Nephron progenitor cell (in vitro differentiated cells): ENCODE results near the gene FKBP5.

Experiments used
- DNase-seq: peaks from one replicate; pipeline ENCODE4 v3.0.0; 2021
- H3K27ac Mint-ChIP-seq: 2 replicates; pipeline ENCODE4 v1.8.0; 2021; ENCODE audit warnings: mild to moderate bottlenecking, moderate library complexity, mixed read lengths
- H3K27me3 Mint-ChIP-seq: 2 replicates; pipeline ENCODE4 v1.8.0; 2021; ENCODE audit warnings: mild to moderate bottlenecking, low read depth, mixed read lengths; ENCODE audit not compliant: poor library complexity
- H3K36me3 Mint-ChIP-seq: 2 replicates; pipeline ENCODE4 v1.8.0; 2021; ENCODE audit warnings: low read depth, mixed read lengths
- H3K4me1 Mint-ChIP-seq: 2 replicates; pipeline ENCODE4 v1.8.0; 2021; ENCODE audit warnings: mixed read lengths
- H3K4me3 Mint-ChIP-seq: 2 replicates; pipeline ENCODE4 v1.8.0; 2021; ENCODE audit warnings: mild to moderate bottlenecking, moderate library complexity, mixed read lengths
- H3K9me3 Mint-ChIP-seq: 2 replicates; pipeline ENCODE4 v1.8.0; 2021; ENCODE audit warnings: mild to moderate bottlenecking, moderate library complexity, mixed read lengths
- TF ChIP-seq, protein P1 (sequence below): fragments of 200-600 bp; sonication (generic); IDR thresholded peaks from 2 replicates; pipeline ENCODE4 v1.5.0; 2021; ENCODE audit warnings: antibody characterized with exemption

FKBP5 gene

DNA sequence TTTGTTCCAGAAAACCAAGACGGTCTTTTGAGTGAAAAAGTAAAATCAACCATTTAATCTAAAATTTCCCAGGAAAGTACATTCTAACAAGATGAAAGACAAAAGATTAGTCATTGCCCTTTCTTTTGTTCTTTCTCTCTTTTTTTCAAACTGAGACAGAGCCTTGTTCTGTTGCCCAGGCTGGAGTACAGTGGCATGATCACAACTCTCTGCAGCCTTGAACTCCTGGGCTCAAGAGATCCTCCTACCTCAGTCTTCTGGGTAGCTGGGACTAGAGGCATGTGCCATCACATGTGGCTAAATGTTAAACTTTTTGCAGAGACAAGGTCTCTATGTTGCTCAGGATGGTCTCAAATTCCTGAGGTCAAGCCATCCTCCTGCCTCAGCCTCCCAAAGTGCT is 75.0 kb downstream of the FKBP5 start:
- Mint-ChIP-seq H3K4me3 (no peak overlapping the region), H3K9me3 (peaks cover 5% of the 10 kb centered on the region), H3K27ac (no peak overlapping the region), H3K27me3 (peaks cover 6% of the 10 kb centered on the region), H3K36me3 (peaks cover 60% of the 10 kb centered on the region), H3K4me1 (peaks cover 4% of the 10 kb centered on the region)
- TF ChIP-seq, protein P1, sequence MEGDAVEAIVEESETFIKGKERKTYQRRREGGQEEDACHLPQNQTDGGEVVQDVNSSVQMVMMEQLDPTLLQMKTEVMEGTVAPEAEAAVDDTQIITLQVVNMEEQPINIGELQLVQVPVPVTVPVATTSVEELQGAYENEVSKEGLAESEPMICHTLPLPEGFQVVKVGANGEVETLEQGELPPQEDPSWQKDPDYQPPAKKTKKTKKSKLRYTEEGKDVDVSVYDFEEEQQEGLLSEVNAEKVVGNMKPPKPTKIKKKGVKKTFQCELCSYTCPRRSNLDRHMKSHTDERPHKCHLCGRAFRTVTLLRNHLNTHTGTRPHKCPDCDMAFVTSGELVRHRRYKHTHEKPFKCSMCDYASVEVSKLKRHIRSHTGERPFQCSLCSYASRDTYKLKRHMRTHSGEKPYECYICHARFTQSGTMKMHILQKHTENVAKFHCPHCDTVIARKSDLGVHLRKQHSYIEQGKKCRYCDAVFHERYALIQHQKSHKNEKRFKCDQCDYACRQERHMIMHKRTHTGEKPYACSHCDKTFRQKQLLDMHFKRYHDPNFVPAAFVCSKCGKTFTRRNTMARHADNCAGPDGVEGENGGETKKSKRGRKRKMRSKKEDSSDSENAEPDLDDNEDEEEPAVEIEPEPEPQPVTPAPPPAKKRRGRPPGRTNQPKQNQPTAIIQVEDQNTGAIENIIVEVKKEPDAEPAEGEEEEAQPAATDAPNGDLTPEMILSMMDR: no peak
- DNase-seq: no peak

DNA sequence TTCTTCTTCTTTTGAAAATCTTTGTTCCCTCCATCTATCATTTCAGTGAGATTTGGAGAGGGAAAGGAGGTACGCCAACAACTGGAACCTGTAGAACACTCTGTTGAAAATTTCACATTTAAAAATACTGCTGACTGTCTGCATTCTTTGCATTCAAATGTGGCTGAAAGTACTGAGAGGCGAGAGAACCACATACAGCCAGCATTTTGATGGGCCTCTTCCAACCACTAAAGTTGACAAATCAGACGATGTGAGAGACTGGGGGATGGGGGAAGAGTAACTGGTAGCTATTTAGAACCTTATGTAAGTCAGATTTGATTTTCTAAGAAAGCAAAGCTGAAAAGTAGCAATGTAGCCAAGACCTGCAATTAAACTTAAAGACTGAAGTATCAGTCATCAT is 77.5 kb downstream of the FKBP5 start:
- Mint-ChIP-seq H3K4me3 (no peak overlapping the region), H3K9me3 (peaks cover 5% of the 10 kb centered on the region), H3K27me3 (peaks cover 6% of the 10 kb centered on the region), H3K36me3 (peaks cover 68% of the 10 kb centered on the region), H3K27ac (no peak overlapping the region), H3K4me1 (peaks cover 4% of the 10 kb centered on the region)
- no peak for DNase-seq
- TF ChIP-seq, protein P1: no peak

DNA sequence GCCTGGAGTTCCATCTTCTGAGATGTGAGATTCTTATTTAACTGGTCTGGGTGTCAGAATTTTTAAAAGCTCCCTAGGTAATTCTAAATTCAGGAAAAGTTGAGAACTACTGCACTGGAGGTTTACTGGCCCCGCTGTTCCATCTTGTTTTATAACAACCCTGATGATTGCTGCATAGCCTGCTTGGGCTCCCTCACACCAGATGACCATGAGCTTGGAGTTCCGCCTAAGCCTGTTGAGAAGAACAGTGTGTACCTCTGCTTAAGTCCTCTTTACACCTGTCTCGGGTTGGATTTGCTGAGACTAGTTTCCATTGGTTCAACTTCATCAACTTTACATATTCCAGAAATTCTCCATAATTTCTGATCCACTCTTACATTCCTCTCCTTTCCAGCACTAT is 77.9 kb downstream of the FKBP5 start:
- peaks cover 72% of the 10 kb centered on the region for H3K36me3 Mint-ChIP-seq

DNA sequence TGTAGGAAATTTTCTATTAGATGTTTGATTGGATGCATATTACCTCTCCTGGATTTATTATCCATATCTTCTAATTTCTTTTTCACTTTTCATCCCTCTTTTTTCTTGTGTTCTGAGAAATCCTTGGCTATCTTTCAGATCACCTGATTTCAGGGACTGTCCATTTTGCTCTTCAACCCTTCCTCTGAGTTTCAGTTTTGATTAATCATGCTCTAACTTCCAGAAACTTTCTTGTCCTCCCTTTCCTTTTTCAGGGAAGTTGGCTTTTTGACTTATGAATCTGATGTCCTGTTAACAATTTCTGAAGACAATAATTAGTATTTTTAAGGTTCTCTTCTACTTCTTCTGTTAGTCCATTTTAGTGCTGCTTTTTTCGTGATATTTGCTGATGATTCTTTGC is 79.1 kb downstream of the FKBP5 start:
- DNase-seq: no peak
- no peak overlapping the region for H3K4me3 Mint-ChIP-seq
- peaks cover 13% of the 10 kb centered on the region for H3K9me3 Mint-ChIP-seq
- peaks cover 4% of the 10 kb centered on the region for H3K4me1 Mint-ChIP-seq
- TF ChIP-seq, protein P1: no peak
- H3K27me3 Mint-ChIP-seq: peaks cover 6% of the 10 kb centered on the region
- no peak overlapping the region for H3K27ac Mint-ChIP-seq
- H3K36me3 Mint-ChIP-seq: peaks cover 78% of the 10 kb centered on the region

More for the DNA sequence above, 77.9 kb downstream of the FKBP5 start:
- peaks cover 6% of the 10 kb centered on the region for H3K27me3 Mint-ChIP-seq
- no peak overlapping the region for H3K27ac Mint-ChIP-seq
- H3K4me3 Mint-ChIP-seq: no peak overlapping the region
- H3K9me3 Mint-ChIP-seq: peaks cover 9% of the 10 kb centered on the region
- DNase-seq: no peak
- TF ChIP-seq, protein P1: no peak
- peaks cover 4% of the 10 kb centered on the region for H3K4me1 Mint-ChIP-seq

DNA sequence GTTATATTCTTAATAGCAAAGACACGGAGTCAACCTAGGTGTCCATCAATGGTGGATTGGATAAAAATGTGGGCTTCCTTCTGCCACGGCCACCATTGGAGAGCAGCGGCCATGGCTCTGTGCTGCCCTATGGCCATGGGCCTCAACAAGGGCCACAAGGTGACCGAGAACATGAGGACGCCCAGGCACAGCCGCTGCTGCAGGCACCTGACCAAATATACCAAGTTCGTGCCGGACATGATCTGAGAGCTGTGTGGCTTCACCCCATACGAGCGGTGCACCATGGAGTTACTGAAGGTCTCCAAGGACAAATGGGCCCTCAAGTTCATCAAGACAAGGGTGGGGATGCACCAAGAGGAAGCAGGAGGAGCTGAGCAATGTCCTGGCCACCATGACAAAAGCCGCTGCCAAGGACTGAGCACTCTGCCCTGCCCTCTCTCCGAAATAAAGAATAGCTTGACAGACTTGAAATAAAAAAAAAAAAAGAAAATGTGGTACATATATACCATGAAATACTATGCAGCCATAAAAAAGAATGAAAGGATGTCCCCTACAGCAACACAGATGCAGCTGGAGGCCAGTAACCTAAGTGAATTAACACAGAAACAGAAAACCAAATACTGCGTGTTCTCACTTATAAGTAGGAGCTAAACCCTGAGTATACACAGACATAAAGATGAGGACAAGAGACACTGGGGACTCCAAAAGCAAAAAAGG is 81.0 kb downstream of the FKBP5 start:
- no peak overlapping the region for H3K27ac Mint-ChIP-seq

More for the DNA sequence above, 81.0 kb downstream of the FKBP5 start:
- DNase-seq: no peak
- H3K4me3 Mint-ChIP-seq: no peak overlapping the region
- peaks cover 18% of the 10 kb centered on the region for H3K9me3 Mint-ChIP-seq
- peaks cover 66% of the 10 kb centered on the region for H3K36me3 Mint-ChIP-seq
- peaks cover 4% of the 10 kb centered on the region for H3K27me3 Mint-ChIP-seq
- TF ChIP-seq, protein P1: no peak
- peaks cover 9% of the 10 kb centered on the region for H3K4me1 Mint-ChIP-seq
